HepG2 (cell line): Measurements from ENCODE around the gene ARL8B. TPM values are rescaled to one million over a fixed set of nuclear protein-coding genes. Genes with fewer than 3 reads are reported as not detected.

Experiments
- ARID5B ChIP-seq: IDR thresholded peaks from 2 replicates; pipeline ENCODE4 v1.4.0; 2020; ENCODE audit warnings: mild to moderate bottlenecking, missing genetic modification reagents
- EP300 ChIP-seq, 3 experiments: sonication (generic) in 1 of 3; formaldehyde crosslinking in 1 of 3; IDR thresholded peaks; 2 replicates each; pipeline versions ENCODE4 v1.5.1 to v1.6.1; 2011 to 2020; ENCODE audit warnings: low read depth in 2 of 3, low read length in 2 of 3, borderline replicate concordance in 1 of 3, improper control_type of control experiment in 1 of 3, mild to moderate bottlenecking in 1 of 3, missing genetic modification reagents in 1 of 3, moderate library complexity in 1 of 3
- ESRRA ChIP-seq: sonication (generic); formaldehyde crosslinking; IDR thresholded peaks from 2 replicates; pipeline ENCODE4 v1.5.1; 2020; ENCODE audit warnings: mild to moderate bottlenecking, low read depth, missing genetic modification reagents
- FOXJ3 ChIP-seq: sonication (generic); formaldehyde crosslinking; IDR thresholded peaks from 2 replicates; pipeline ENCODE4 v1.4.0; 2020; ENCODE audit warnings: missing genetic modification reagents, mild to moderate bottlenecking, borderline replicate concordance
- FOXK2 ChIP-seq: fragments of 450-650 bp; IDR thresholded peaks from 2 replicates; pipeline ENCODE4 v1.6.1; 2016
- HMGA1 ChIP-seq: sonication (generic); formaldehyde crosslinking; conservative IDR thresholded peaks from 2 replicates; pipeline ENCODE4 v1.4.0; 2020; ENCODE audit warnings: missing genetic modification reagents
- KAT8 ChIP-seq: IDR thresholded peaks from 2 replicates; pipeline ENCODE4 v1.6.1; 2016; ENCODE audit warnings: missing genetic modification reagents, missing compliant biosample characterization
- MYNN ChIP-seq: sonication (generic); formaldehyde crosslinking; IDR thresholded peaks from 2 replicates; pipeline ENCODE4 v1.4.0; 2020; ENCODE audit warnings: mild to moderate bottlenecking, low read depth, missing genetic modification reagents
- NCOR1 ChIP-seq: fragments of 200-600 bp; sonication (generic); IDR thresholded peaks from 2 replicates; pipeline ENCODE4 v1.7.0; 2017; ENCODE audit warnings: antibody characterized with exemption, low read length, borderline replicate concordance
- NFIC ChIP-seq: IDR thresholded peaks from 2 replicates; pipeline ENCODE4 v1.6.1; 2012; ENCODE audit warnings: mild to moderate bottlenecking, low read length, inconsistent platforms
- NR2C2 ChIP-seq: sonication (generic); formaldehyde crosslinking; IDR thresholded peaks from 2 replicates; pipeline ENCODE4 v1.4.0; 2020; ENCODE audit warnings: missing genetic modification reagents, mild to moderate bottlenecking, moderate library complexity, borderline replicate concordance
- NR2F2 ChIP-seq: IDR thresholded peaks from 2 replicates; pipeline ENCODE4 v1.6.1; 2012; ENCODE audit warnings: low read depth, inconsistent platforms, borderline replicate concordance
- NR2F6 ChIP-seq, 2 experiments: IDR thresholded peaks; 2 replicates each; pipeline ENCODE4 v1.6.1; 2016; ENCODE audit warnings: antibody characterized with exemption in 1 of 2, mild to moderate bottlenecking in 1 of 2
- RCOR2 ChIP-seq: IDR thresholded peaks from 2 replicates; pipeline ENCODE4 v1.6.1; 2016; ENCODE audit warnings: missing biosample characterization, missing genetic modification reagents
- RXRB ChIP-seq: IDR thresholded peaks from 2 replicates; pipeline ENCODE4 v1.6.1; 2016; ENCODE audit warnings: borderline replicate concordance, missing genetic modification reagents, missing compliant biosample characterization
- SOX5 ChIP-seq: IDR thresholded peaks from 2 replicates; pipeline ENCODE4 v1.6.1; 2016; ENCODE audit warnings: borderline replicate concordance
- TBX3 ChIP-seq: fragments of 450-650 bp; IDR thresholded peaks from 2 replicates; pipeline ENCODE4 v1.6.1; 2017; ENCODE audit warnings: antibody characterized with exemption, mild to moderate bottlenecking, inconsistent platforms, borderline replicate concordance
- TEAD3 ChIP-seq: optimal IDR thresholded peaks from 2 replicates; pipeline ENCODE3; 2016; ENCODE audit warnings: borderline replicate concordance
- ZKSCAN8 ChIP-seq: IDR thresholded peaks from 2 replicates; pipeline ENCODE4 v1.6.1; 2016; ENCODE audit warnings: borderline replicate concordance, missing genetic modification reagents, missing compliant biosample characterization
- ZNF264 ChIP-seq: sonication (generic); formaldehyde crosslinking; IDR thresholded peaks from 2 replicates; pipeline ENCODE4 v1.4.0; 2020; ENCODE audit warnings: missing genetic modification reagents
- ZNF331 ChIP-seq: sonication (generic); formaldehyde crosslinking; IDR thresholded peaks from 2 replicates; pipeline ENCODE4 v1.4.0; 2020; ENCODE audit warnings: missing genetic modification reagents
- ZNF333 ChIP-seq: sonication (generic); formaldehyde crosslinking; IDR thresholded peaks from 2 replicates; pipeline ENCODE4 v1.4.0; 2020; ENCODE audit warnings: mild to moderate bottlenecking, missing genetic modification reagents, borderline replicate concordance
- ZNF614 ChIP-seq: IDR thresholded peaks from 2 replicates; pipeline ENCODE4 v1.6.1; 2018; ENCODE audit warnings: missing biosample characterization, missing genetic modification reagents, inconsistent platforms, borderline replicate concordance
- ZNF788 ChIP-seq: sonication (generic); formaldehyde crosslinking; IDR thresholded peaks from 2 replicates; pipeline ENCODE4 v1.5.0; 2020; ENCODE audit warnings: mild to moderate bottlenecking, missing genetic modification reagents, borderline replicate concordance
- polyA plus RNA-seq, 8 experiments: library from polyadenylated mRNA; depleted of rRNA in 3 of 8; stranded (reverse) in 7 of 8; unstranded in 1 of 8; fragments of >200 nt; fragmentation: Illumina TruSeq in 4 of 8; extraction: Trizol in 4 of 8; gene quantifications; 2 replicates each; pipeline versions ENCODE4 v1.2.1 to v1.2.3, GENCODE V29; 2011 to 2016; ENCODE audit warnings: low read depth in 4 of 8, missing spikeins in 1 of 8, mixed read lengths in 1 of 8; ENCODE audit not compliant: insufficient read depth in 1 of 8
- total RNA-seq, 5 experiments: library from RNA; depleted of rRNA; stranded (reverse); fragments of >200 nt; fragmentation: Illumina TruSeq; extraction: Trizol; gene quantifications; 2 replicates each; pipeline ENCODE4 v1.2.3, GENCODE V29; 2016; ENCODE audit warnings: low read depth in 1 of 5
- TF ChIP-seq, protein P1 (sequence below): IDR thresholded peaks from 2 replicates; pipeline ENCODE4 v1.6.1; 2016; ENCODE audit warnings: mild to moderate bottlenecking

The ARL8B gene
- total and polyA plus RNA-seq, 2 of the 13 experiments (the other 11 are each of a cell fraction or from before 2014, with no cell fraction given) = 23.5 to 30.4 TPM

- 0 out of 2 replicates have a peak, but pooled peaks have one; percentile 17 for TF ChIP-seq ZNF264
- TF ChIP-seq NR2F2 = peak; percentile 78; the same call in 1 of the 2 replicates
- no peak for TF ChIP-seq MYNN (CRISPR knock-in tag)
- TF ChIP-seq NFIC = peak; percentile 64; the same call in 1 of the 2 replicates
- TF ChIP-seq FOXJ3 (CRISPR knock-in tag) = peak; percentile 60; the same call in 1 of the 2 replicates
- TF ChIP-seq SOX5 = peak; percentile 61
- TF ChIP-seq EP300 (IDR thresholded peaks at IDR 0.05; ENCODE audit: low read depth in 2 of 2, low read length in 2 of 2) = peak; percentile 74 to 86; a peak in 3 of 4 replicates
- TF ChIP-seq EP300 (CRISPR knock-in tag; IDR thresholded peaks at IDR 0.05; ENCODE audit: borderline replicate concordance) = no peak
- peak; percentile 81 for TF ChIP-seq RXRB (CRISPR knock-in tag)
- TF ChIP-seq, protein P1, sequence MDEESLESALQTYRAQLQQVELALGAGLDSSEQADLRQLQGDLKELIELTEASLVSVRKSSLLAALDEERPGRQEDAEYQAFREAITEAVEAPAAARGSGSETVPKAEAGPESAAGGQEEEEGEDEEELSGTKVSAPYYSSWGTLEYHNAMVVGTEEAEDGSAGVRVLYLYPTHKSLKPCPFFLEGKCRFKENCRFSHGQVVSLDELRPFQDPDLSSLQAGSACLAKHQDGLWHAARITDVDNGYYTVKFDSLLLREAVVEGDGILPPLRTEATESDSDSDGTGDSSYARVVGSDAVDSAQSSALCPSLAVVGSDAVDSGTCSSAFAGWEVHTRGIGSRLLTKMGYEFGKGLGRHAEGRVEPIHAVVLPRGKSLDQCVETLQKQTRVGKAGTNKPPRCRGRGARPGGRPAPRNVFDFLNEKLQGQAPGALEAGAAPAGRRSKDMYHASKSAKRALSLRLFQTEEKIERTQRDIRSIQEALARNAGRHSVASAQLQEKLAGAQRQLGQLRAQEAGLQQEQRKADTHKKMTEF = peak; percentile 57
- TF ChIP-seq KAT8 (CRISPR knock-in tag) = 0 out of 2 replicates have a peak, but pooled peaks have one; percentile 29
- TF ChIP-seq TEAD3 (CRISPR knock-in tag) = peak; percentile 85
- peak; percentile 41; the same call in 1 of the 2 replicates for TF ChIP-seq ZKSCAN8
- TF ChIP-seq NR2C2 = peak; percentile 77
- TF ChIP-seq ZNF614 (CRISPR knock-in tag) = 0 out of 2 replicates have a peak, but pooled peaks have one; percentile 22
- no peak for TF ChIP-seq HMGA1 (CRISPR knock-in tag)
- TF ChIP-seq NCOR1 = peak; percentile 85
- TF ChIP-seq ARID5B = peak; percentile 84
- TF ChIP-seq RCOR2 (CRISPR knock-in tag) = peak; percentile 19; the same call in 1 of the 2 replicates
- peak; percentile 53; the same call in 1 of the 2 replicates for TF ChIP-seq TBX3
- TF ChIP-seq ESRRA (CRISPR knock-in tag) = peak; percentile 87; the same call in 1 of the 2 replicates
- TF ChIP-seq ZNF333 (CRISPR knock-in tag) = no peak
- no peak for TF ChIP-seq ZNF331 (CRISPR knock-in tag)
- TF ChIP-seq FOXK2 = no peak
- TF ChIP-seq ZNF788 (CRISPR knock-in tag) = no peak
- peak; percentile 95 for TF ChIP-seq NR2F6 (IDR thresholded peaks at IDR 0.05)
- TF ChIP-seq NR2F6 (CRISPR knock-in tag; IDR thresholded peaks at IDR 0.05) = peak; percentile 94
These were observed 16.3 kb downstream of the ARL8B start (continued) for GRCh38 chr3:5138214-5138981.
